ENCODE results near the gene PRRX1.

PRRX1 gene

GRCh38 chr1:170725326-170725725, 61.4 kb downstream of the PRRX1 start:
- no peak for DNase-seq

GRCh38 chr1:170727963-170728362, 64.0 kb downstream of the PRRX1 start:
- no peak for DNase-seq

- DNase-seq = no peak
Measured at GRCh38 chr1:170729225-170730002, 65.5 kb downstream of the PRRX1 start.

- no peak for DNase-seq
Measured at GRCh38 chr1:170730014-170730413, 66.1 kb downstream of the PRRX1 start.

GRCh38 chr1:170730438-170730837, 66.5 kb downstream of the PRRX1 start:
- DNase-seq = no peak

GRCh38 chr1:170731566-170732251, 67.8 kb downstream of the PRRX1 start:
- no peak for DNase-seq

- DNase-seq = no peak
Measured at GRCh38 chr1:170732252-170732588, 68.3 kb downstream of the PRRX1 start.

- no peak for DNase-seq
Measured at GRCh38 chr1:170734412-170735175, 70.7 kb downstream of the PRRX1 start.

- DNase-seq = no peak
Measured at GRCh38 chr1:170735366-170736263, 71.7 kb downstream of the PRRX1 start.

GRCh38 chr1:170739803-170740202, 75.9 kb downstream of the PRRX1 start:
- no peak for DNase-seq

- DNase-seq = no peak
Measured at GRCh38 chr1:170741678-170742077, 77.7 kb downstream of the PRRX1 start.

- no peak for DNase-seq
Measured at GRCh38 chr1:170742600-170742999, 78.7 kb downstream of the PRRX1 start.

- no peak for DNase-seq
Measured at GRCh38 chr1:170743083-170743482, 79.2 kb downstream of the PRRX1 start.

GRCh38 chr1:170749549-170749948, 85.6 kb downstream of the PRRX1 start:
- DNase-seq = no peak

- no peak for DNase-seq
Measured at GRCh38 chr1:170749959-170750358, 86.0 kb downstream of the PRRX1 start.

- DNase-seq = no peak
Measured at GRCh38 chr1:170755795-170756194, 91.9 kb downstream of the PRRX1 start.

- DNase-seq = no peak
Measured at GRCh38 chr1:170758992-170759391, 95.1 kb downstream of the PRRX1 start.

GRCh38 chr1:170765279-170765678, 101.3 kb downstream of the PRRX1 start:
- no peak for DNase-seq

- DNase-seq = no peak
Measured at GRCh38 chr1:170765712-170766330, 101.9 kb downstream of the PRRX1 start.

- DNase-seq = no peak
Measured at GRCh38 chr1:170768929-170769328, 105.0 kb downstream of the PRRX1 start.

- DNase-seq = no peak
Measured at GRCh38 chr1:170769691-170770090, 105.8 kb downstream of the PRRX1 start.

GRCh38 chr1:170770254-170770653, 106.3 kb downstream of the PRRX1 start:
- no peak for DNase-seq

Data from kidney glomerular epithelial cell (primary cell).